Aorta (tissue), 5 donors: Measurements from ENCODE around the gene NEK10. TPM values are rescaled to one million over a fixed set of nuclear protein-coding genes. Genes with fewer than 3 reads are reported as not detected.

Experiments used
- ATAC-seq: fragments of 200-7000 bp; cut with Tn5 transposase; one replicate; pipeline ENCODE4 v1.9.1; 2022; ENCODE audit warnings: moderate library complexity; ENCODE audit not compliant: low FRiP score
- DNase-seq, 2 donors: peaks; one replicate each; pipeline ENCODE4 v3.0.0-alpha.2; 2020
- H3K27ac ChIP-seq, 2 donors: one replicate each; pipeline ENCODE4 v1.5.1; 2013; ENCODE audit warnings: low read length in 2 of 2, mild to moderate bottlenecking in 2 of 2, moderate library complexity in 2 of 2, control low read depth in 1 of 2, inconsistent platforms in 1 of 2, low read depth in 1 of 2
- H3K27me3 ChIP-seq, 2 donors: one replicate each; pipeline ENCODE4 v1.6.1; 2013; ENCODE audit warnings: control low read depth in 1 of 2, low read length in 1 of 2, mild to moderate bottlenecking in 1 of 2, moderate library complexity in 1 of 2; ENCODE audit not compliant: insufficient read depth in 2 of 2, control insufficient read depth in 1 of 2
- H3K36me3 ChIP-seq, 2 donors: one replicate each; pipeline ENCODE4 v1.6.1; 2013; ENCODE audit warnings: control low read depth in 1 of 2, low read length in 1 of 2, mild to moderate bottlenecking in 1 of 2; ENCODE audit not compliant: insufficient read depth in 2 of 2, control insufficient read depth in 1 of 2
- H3K4me1 ChIP-seq, 2 donors: one replicate each; pipeline ENCODE4 v1.6.1; 2013; ENCODE audit warnings: low read length in 2 of 2, control low read depth in 1 of 2, mild to moderate bottlenecking in 1 of 2, moderate library complexity in 1 of 2; ENCODE audit not compliant: insufficient read depth in 2 of 2, control insufficient read depth in 1 of 2
- H3K4me3 ChIP-seq, 2 donors: one replicate each; pipeline ENCODE4 v1.5.1; 2013; ENCODE audit warnings: low read length in 2 of 2, control low read depth in 1 of 2, mild to moderate bottlenecking in 1 of 2
- H3K9me3 ChIP-seq: one replicate; pipeline ENCODE4 v1.6.1; 2013; ENCODE audit warnings: mild to moderate bottlenecking, low read length; ENCODE audit not compliant: control insufficient read depth
- WGBS, 2 donors: extraction: QIAGEN DNeasy Blood & Tissue Kit; methylation state at CpG; one replicate each; pipeline ENCODE4 v1.1.7; 2013; 5-methylcytosine and 5-hydroxymethylcytosine counted together
- intact Hi-C, 2 donors: fragments of 100-400 bp; cut with DNase I; formaldehyde crosslinking; loops; one replicate each; pipeline versions ENCODE4 v1.14.2 to v1.15.0; 2022
- polyA plus RNA-seq, 2 donors: library from polyadenylated mRNA; stranded (reverse); fragments of 200-250 nt; gene quantifications; one replicate each; pipeline ENCODE4 v1.2.3, GENCODE V29; 2013
- total RNA-seq, 2 donors: library from RNA; stranded (reverse); fragmentation: NEBNext Ultra II Directional; extraction: Animal tissue kit (Norgen Biotek cat#: 25700); gene quantifications; one replicate each; pipeline ENCODE4 v1.2.1, GENCODE V29; 2021
- donor health status: healthy with polysubstance abuse.
- donor health status: Bipolar disorder and iron deficiency.
- donor health status: DM: no; HTN: no; CAD: no.
- donor health status: DM: no; HTN: no; CAD: no.
- donor health status: DM: yes; HTN: yes; CAD: no.

Gene NEK10
- total and polyA plus RNA-seq, 4 donors = 0.08 to 3.5 (median 0.71) TPM

DNA sequence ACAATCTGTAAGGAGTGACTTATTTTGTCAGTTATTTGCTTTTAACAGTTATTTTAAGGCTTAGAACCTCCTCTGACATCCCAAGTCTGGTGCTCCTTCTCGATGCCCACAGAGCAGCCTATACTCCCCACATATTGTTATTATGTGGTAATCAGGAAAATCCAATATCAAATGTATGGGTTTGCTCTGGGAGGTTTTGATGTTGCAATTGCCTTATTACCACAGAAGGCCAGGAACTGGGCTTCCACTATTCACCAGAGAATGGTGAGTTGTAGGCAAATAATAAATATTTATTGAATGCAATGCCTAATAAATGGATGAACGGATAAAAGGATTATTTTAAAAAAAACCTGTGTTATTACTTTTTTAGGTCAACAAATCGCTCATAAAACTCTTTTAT is 12.2 kb downstream of the NEK10 start:
- no peaks in the 10 kb centered on the region for H3K9me3 ChIP-seq
- peaks cover 0 to 3% of the 10 kb centered on the region in 2 donors for H3K27me3 ChIP-seq
- 90 to 92% methylated on average over 3 of the region's 3 CpGs for WGBS, 2 donors
- H3K27ac ChIP-seq = no peak overlapping the region
- no peaks in the 10 kb centered on the region for H3K36me3 ChIP-seq
- no peak for DNase-seq
- intact Hi-C loops = no loop called here
- H3K4me3 ChIP-seq = no peak overlapping the region
- H3K4me1 ChIP-seq = no peaks in the 10 kb centered on the region
- no peak for ATAC-seq

DNA sequence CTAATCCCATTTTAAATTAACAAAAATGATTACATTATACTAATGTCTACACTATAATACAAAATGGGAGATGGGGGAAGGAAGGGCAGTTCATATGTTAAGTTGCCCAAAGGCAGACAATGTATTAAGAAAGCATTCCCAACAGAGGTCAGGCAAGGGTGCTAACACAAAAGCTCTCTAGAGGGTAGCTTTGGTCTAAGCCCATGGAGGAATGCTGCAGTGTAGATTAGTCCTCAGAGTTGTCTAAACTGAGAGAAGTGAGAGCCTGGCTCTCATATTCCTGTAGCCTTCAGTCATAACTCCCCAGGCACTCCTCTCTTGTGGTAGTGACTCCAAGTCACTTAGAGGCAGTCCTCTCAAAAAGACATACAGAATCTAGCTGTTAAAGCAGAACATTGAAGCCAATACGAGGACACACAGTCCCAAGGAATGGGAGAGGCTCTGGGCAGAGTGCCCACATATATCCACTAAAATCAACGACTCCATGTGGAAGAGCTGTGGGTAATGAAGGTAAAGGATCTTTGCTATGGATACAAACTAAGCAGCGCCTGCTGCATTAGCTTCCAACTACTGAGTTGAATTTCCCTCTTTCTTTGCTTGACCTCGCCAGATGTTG is 14.5 kb downstream of the NEK10 start:
- 73 to 80% methylated on average over 4 of the region's 4 CpGs for WGBS, 2 donors

DNA sequence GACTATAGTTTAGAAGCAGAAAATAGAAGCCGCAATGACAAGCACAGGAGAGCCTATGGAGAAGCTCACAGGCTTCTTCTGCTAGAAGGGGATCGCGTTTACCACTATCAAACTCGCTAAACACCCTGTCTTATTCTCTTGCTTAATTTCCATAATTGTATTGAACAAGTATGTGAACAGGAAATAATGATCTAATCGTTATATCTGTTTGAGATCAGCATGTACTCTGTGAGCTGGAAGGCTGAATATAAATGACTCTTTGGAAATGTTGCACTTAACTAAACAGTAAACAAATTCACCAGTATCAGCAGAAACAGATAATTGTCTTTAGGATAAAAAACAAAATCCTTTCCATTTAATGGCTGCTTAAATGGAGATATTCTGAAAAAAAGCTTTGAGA is 15.0 kb downstream of the NEK10 start:
- no peaks in the 10 kb centered on the region for H3K9me3 ChIP-seq
- H3K27me3 ChIP-seq = peaks cover 0 to 3% of the 10 kb centered on the region in 2 donors
- WGBS, 2 donors = 75 to 82% methylated on average over 5 of the region's 5 CpGs
- ATAC-seq (no peak), DNase-seq (no peak)
- intact Hi-C loops = no loop called here
- no peak overlapping the region for H3K27ac ChIP-seq
- H3K36me3 ChIP-seq = no peaks in the 10 kb centered on the region
- no peaks in the 10 kb centered on the region for H3K4me1 ChIP-seq
- no peak overlapping the region for H3K4me3 ChIP-seq

More for the DNA sequence above, 14.5 kb downstream of the NEK10 start:
- Histone ChIP-seq H3K9me3 (no peaks in the 10 kb centered on the region), H3K4me3 (no peak overlapping the region), H3K27ac (no peak overlapping the region), H3K36me3 (no peaks in the 10 kb centered on the region), H3K27me3 (peaks cover 0 to 3% of the 10 kb centered on the region in 2 donors), H3K4me1 (no peaks in the 10 kb centered on the region)
- no peak for DNase-seq
- intact Hi-C loops = no loop called here
- no peak for ATAC-seq

DNA sequence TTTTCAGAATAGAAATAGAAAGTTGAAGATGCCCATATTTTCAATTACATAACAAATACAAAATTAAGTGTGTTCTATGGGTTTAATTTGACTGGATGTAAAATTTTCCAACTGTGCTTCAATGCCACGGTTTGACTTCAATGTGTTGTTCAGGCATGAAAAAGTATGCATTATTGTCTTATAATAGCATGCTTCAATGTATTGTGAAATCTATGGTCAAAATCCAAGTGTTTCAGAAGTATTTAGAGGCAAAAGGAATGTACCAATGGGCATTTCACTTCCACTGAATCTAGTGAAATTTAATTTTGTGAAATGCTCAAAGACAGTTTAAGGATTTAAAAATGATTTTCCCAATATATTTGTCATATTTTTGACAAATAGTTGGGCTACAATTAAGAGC is 16.0 kb downstream of the NEK10 start:
- no peaks in the 10 kb centered on the region for H3K4me1 ChIP-seq
- ATAC-seq = no peak
- peaks cover 0 to 3% of the 10 kb centered on the region in 2 donors for H3K27me3 ChIP-seq
- WGBS, 2 donors = 59 to 77% methylated on average over 1 of the region's 1 CpG
- no peaks in the 10 kb centered on the region for H3K9me3 ChIP-seq
- H3K27ac ChIP-seq = no peak overlapping the region
- H3K36me3 ChIP-seq = no peaks in the 10 kb centered on the region
- no peak overlapping the region for H3K4me3 ChIP-seq
- intact Hi-C loops = no loop called here
- DNase-seq = no peak

DNA sequence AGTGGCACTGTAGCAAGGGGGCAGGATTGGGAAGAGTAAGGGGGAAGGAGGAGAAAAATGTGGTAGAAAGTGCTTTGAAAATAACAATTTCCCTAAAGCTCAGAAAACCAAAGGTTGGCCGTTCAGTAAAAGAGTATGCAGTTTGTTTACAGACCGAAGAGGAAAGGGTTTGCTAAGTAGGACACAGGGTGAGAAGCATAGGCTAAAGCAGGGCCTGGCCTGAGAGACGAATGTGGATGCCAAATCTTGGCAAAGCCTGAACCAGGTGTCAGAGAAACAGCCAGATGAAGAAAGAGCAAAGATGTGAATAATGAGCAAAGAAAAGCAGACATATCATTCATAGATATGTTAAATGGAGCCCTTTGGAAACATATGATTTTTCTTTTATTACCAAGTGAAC is 17.1 kb downstream of the NEK10 start:
- intact Hi-C loops = no loop called here
- Histone ChIP-seq H3K4me3 (no peak overlapping the region), H3K9me3 (no peaks in the 10 kb centered on the region), H3K27me3 (peaks cover 0 to 3% of the 10 kb centered on the region in 2 donors), H3K4me1 (no peaks in the 10 kb centered on the region), H3K27ac (no peak overlapping the region), H3K36me3 (no peaks in the 10 kb centered on the region)
- no peak for ATAC-seq
- 89 to 90% methylated on average over 3 of the region's 3 CpGs for WGBS, 2 donors
- no peak for DNase-seq

DNA sequence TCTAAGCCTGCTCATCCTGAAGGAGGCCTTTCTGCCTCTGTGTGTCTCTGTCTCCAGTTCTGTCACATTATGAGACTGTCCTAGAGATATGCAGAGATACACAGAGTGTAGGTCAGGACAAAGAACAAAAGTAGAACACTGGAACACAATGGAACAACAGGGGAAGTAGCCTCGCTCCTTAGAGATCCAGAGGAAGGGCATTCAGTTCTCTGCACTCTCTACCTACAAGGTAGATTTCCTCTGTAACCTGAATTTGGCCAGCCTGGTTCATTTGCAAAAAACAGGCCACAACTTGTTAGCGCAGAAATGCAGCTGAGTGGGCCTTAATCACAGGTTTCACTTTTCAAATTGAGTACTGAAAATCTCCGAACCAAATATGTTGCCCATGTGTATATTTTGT is 19.4 kb downstream of the NEK10 start:
- intact Hi-C loops = no loop called here
- no peak overlapping the region for H3K27ac ChIP-seq
- no peaks in the 10 kb centered on the region for H3K36me3 ChIP-seq
- no peaks in the 10 kb centered on the region for H3K4me1 ChIP-seq
- DNase-seq (no peak), ATAC-seq (no peak)
- WGBS, 2 donors = 94% methylated on average over 3 of the region's 3 CpGs
- H3K9me3 ChIP-seq = no peaks in the 10 kb centered on the region
- peaks cover 0 to 2% of the 10 kb centered on the region in 2 donors for H3K27me3 ChIP-seq
- H3K4me3 ChIP-seq = no peak overlapping the region

DNA sequence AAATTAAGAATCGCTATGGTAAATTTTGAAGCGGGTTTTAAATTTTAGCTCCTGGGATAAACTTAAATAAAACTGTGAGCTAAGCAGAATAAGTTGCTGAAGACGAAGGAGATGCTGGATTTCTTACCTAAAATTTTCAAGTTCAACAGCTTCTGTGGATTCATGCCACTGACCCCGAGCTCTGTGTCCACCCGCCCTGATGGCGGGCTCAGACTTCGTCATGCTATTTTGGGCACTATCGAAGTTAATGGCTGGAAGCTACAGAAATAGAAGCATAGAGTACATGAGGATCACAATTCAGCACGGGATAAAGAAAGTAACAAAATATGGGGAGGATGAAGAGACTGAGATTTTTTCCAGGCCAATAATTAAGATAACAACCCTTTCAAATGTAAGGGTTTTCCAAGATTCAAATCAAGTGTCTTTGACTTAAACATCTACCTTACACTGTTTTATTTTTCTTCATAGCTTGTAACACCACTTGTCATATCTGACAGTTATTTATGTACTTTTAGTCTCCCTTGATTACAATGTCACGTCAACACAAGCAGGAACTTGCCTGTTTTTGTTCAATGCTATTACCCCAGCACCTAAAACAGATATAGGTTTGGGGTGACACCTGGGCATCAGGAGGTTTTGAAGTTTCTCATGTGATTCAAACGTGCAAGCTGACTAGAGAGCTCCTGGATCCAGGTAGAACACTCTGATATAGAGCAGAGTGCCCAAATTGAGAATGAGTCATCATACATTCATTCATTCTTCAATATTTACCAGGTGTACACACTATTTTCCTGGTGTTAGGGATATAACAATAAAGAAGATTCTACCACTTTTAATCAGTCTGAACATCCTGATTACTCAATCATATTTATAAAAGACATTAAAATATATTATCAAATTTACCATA is 23.0 kb downstream of the NEK10 start:
- Histone ChIP-seq H3K4me1 (no peaks in the 10 kb centered on the region), H3K36me3 (no peaks in the 10 kb centered on the region), H3K4me3 (no peak overlapping the region), H3K27ac (no peak overlapping the region), H3K9me3 (no peaks in the 10 kb centered on the region), H3K27me3 (no peaks in the 10 kb centered on the region)
- no peak for ATAC-seq
- intact Hi-C loops = no loop called here
- WGBS, 2 donors = 72 to 79% methylated on average over 11 of the region's 11 CpGs
- DNase-seq = no peak

DNA sequence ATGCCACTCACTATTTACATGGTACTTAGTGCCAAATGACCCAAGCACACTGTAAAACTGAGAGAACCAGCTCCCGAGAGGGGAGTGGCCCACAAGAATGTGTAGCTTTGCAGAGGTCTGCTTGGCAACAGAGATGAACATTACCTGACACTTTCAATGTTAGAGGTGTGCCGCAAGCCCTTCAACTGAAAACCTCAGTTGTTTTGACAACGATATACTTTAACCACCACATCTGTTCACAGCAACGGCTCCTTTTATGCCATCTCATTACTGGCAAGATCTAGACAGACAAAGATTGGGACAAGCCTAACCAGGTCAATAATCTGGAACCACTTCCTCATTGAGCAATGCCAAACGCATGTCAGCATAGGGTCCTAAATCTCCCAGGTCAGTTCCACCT is 23.7 kb downstream of the NEK10 start:
- no peak for DNase-seq
- H3K9me3 ChIP-seq = no peaks in the 10 kb centered on the region
- ATAC-seq = no peak
- H3K27me3 ChIP-seq = no peaks in the 10 kb centered on the region
- H3K36me3 ChIP-seq = no peaks in the 10 kb centered on the region
- intact Hi-C loops = no loop called here
- no peak overlapping the region for H3K4me3 ChIP-seq
- H3K4me1 ChIP-seq = no peaks in the 10 kb centered on the region
- 87% methylated on average over 5 of the region's 5 CpGs for WGBS, 2 donors
- H3K27ac ChIP-seq = no peak overlapping the region

DNA sequence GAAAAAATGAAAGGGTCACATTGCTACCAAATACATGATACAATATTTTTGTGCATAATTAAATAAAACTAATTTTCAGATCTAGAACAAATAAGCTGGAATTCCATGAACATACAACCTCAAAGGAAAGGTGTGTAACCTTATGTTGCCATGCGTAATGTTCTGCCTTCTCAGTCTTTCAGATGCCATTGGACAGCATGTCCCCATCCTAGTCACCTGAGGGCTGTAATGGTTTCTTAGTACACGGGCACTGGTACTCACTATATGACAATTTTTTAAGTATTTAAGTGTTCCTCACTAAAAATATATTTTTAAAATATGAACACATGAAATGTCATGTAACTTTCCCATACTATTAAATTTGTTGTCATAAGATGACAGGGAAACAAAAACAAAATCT is 24.1 kb downstream of the NEK10 start:
- intact Hi-C loops = no loop called here
- Histone ChIP-seq H3K4me1 (no peaks in the 10 kb centered on the region), H3K4me3 (no peak overlapping the region), H3K27ac (no peak overlapping the region), H3K27me3 (no peaks in the 10 kb centered on the region), H3K36me3 (no peaks in the 10 kb centered on the region), H3K9me3 (no peaks in the 10 kb centered on the region)
- 93 to 94% methylated on average over 2 of the region's 2 CpGs for WGBS, 2 donors
- ATAC-seq (no peak), DNase-seq (no peak)
